HEK293 (cell line): ENCODE results near the gene GTPBP3.
A peak's percentile ranks its signal among the peaks of the same experiment; 100 is the strongest.

ENCODE experiments used
- CTCF ChIA-PET: fragments of 350-600 bp; formaldehyde crosslinking; extraction: SDS; loops from one replicate; lab custom pipeline; 2021; ENCODE audit warnings: antibody characterized with exemption; lab: Yijun Ruan, JAX
- POLR2A ChIA-PET: fragments of 300-600 bp; formaldehyde crosslinking; extraction: SDS; loops from one replicate; lab custom pipeline; 2020; ENCODE audit warnings: antibody characterized with exemption, inconsistent platforms; lab: Yijun Ruan, JAX
- H3K27ac ChIP-seq: fragments of 200-500 bp; sonication (Bioruptor generic); 2 replicates; pipeline ENCODE4 v1.5.1; 2014; ENCODE audit warnings: low read depth, low read length, control low read depth, inconsistent platforms; ENCODE audit errors: extremely low read depth
- H3K36me3 ChIP-seq, 2 experiments: fragments of 200-500 bp in 1 of 2; sonication (Bioruptor generic) in 1 of 2; 1 replicate in 1 of 2; 2 replicates in 1 of 2; pipeline ENCODE4 v1.5.1; 2014 to 2017; ENCODE audit warnings: inconsistent platforms in 2 of 2, low read length in 2 of 2; ENCODE audit not compliant: control insufficient read depth in 2 of 2, insufficient read depth in 1 of 2
- H3K4me1 ChIP-seq: fragments of 200-500 bp; sonication (Bioruptor generic); 2 replicates; pipeline ENCODE4 v1.5.1; 2014; ENCODE audit warnings: mild to moderate bottlenecking, low read length, inconsistent platforms; ENCODE audit not compliant: control insufficient read depth, insufficient read depth
- H3K4me3 ChIP-seq: 2 replicates; pipeline ENCODE4 v1.5.1; 2011; ENCODE audit warnings: low read depth, mild to moderate bottlenecking, control low read depth, low read length, moderate library complexity
- H3K9me3 ChIP-seq: fragments of 200-500 bp; sonication (Bioruptor generic); 2 replicates; pipeline ENCODE4 v1.5.1; 2014; ENCODE audit warnings: low read depth, low read length, inconsistent platforms; ENCODE audit not compliant: control insufficient read depth, insufficient read depth
- HOXA7 ChIP-seq: sonication (generic); formaldehyde crosslinking; IDR thresholded peaks from 2 replicates; pipeline ENCODE4 v1.8.1; 2022; ENCODE audit warnings: missing genetic modification reagents, borderline replicate concordance
- SCRT2 ChIP-seq: fragments of 450-650 bp; formaldehyde crosslinking; IDR thresholded peaks from 2 replicates; pipeline ENCODE4 v1.5.1; 2016; ENCODE audit warnings: missing biosample characterization, missing genetic modification characterization
- SETDB1 ChIP-seq: IDR thresholded peaks from one replicate; pipeline ENCODE4 v1.6.1; 2017; ENCODE audit warnings: mild to moderate bottlenecking, low read length, moderate library complexity, mixed read lengths; ENCODE audit not compliant: insufficient read length
- TSHZ1 ChIP-seq: fragments of 450-650 bp; formaldehyde crosslinking; IDR thresholded peaks from 2 replicates; pipeline ENCODE4 v1.5.1; 2016; ENCODE audit warnings: missing biosample characterization, missing genetic modification characterization, borderline replicate concordance
- ZBTB6 ChIP-seq: fragments of 450-650 bp; formaldehyde crosslinking; IDR thresholded peaks from 2 replicates; pipeline ENCODE4 v1.5.1; 2017; ENCODE audit warnings: missing biosample characterization, missing genetic modification characterization
- ZFP41 ChIP-seq: fragments of 450-650 bp; formaldehyde crosslinking; IDR thresholded peaks from 2 replicates; pipeline ENCODE4 v1.5.1; 2016; ENCODE audit warnings: missing biosample characterization, missing genetic modification characterization, borderline replicate concordance
- ZNF174 ChIP-seq: fragments of 450-650 bp; formaldehyde crosslinking; IDR thresholded peaks from 2 replicates; pipeline ENCODE4 v1.5.0; 2017; ENCODE audit warnings: missing biosample characterization, mild to moderate bottlenecking, missing genetic modification characterization
- ZNF19 ChIP-seq: fragments of 450-650 bp; formaldehyde crosslinking; IDR thresholded peaks from 2 replicates; pipeline ENCODE4; 2016; ENCODE audit warnings: missing biosample characterization, missing genetic modification characterization, low read depth
- ZNF248 ChIP-seq: fragments of 450-650 bp; formaldehyde crosslinking; IDR thresholded peaks from 2 replicates; pipeline ENCODE4 v1.5.1; 2017; ENCODE audit warnings: missing biosample characterization, missing genetic modification characterization
- ZNF26 ChIP-seq: fragments of 450-650 bp; formaldehyde crosslinking; IDR thresholded peaks from 2 replicates; pipeline ENCODE4 v1.5.1; 2016; ENCODE audit warnings: missing biosample characterization, missing genetic modification characterization
- ZNF292 ChIP-seq: fragments of 450-650 bp; formaldehyde crosslinking; IDR thresholded peaks from 2 replicates; pipeline ENCODE4 v1.5.1; 2016; ENCODE audit warnings: low read depth, missing biosample characterization, missing genetic modification characterization, borderline replicate concordance
- ZNF366 ChIP-seq: fragments of 450-650 bp; formaldehyde crosslinking; conservative IDR thresholded peaks from 2 replicates; pipeline ENCODE4 v1.5.1; 2016; ENCODE audit warnings: missing biosample characterization, missing genetic modification characterization
- ZNF391 ChIP-seq: fragments of 450-650 bp; formaldehyde crosslinking; IDR thresholded peaks from 2 replicates; pipeline ENCODE4 v1.5.1; 2016; ENCODE audit warnings: low read depth, missing biosample characterization, missing genetic modification characterization, borderline replicate concordance
- ZNF416 ChIP-seq: fragments of 450-650 bp; formaldehyde crosslinking; IDR thresholded peaks from 2 replicates; pipeline ENCODE4 v1.5.1; 2016; ENCODE audit warnings: missing biosample characterization, missing genetic modification characterization
- ZNF473 ChIP-seq: fragments of 450-650 bp; formaldehyde crosslinking; IDR thresholded peaks from 2 replicates; pipeline ENCODE4 v1.5.1; 2017; ENCODE audit warnings: missing biosample characterization, missing genetic modification characterization
- ZNF555 ChIP-seq: fragments of 450-650 bp; formaldehyde crosslinking; conservative IDR thresholded peaks from 2 replicates; pipeline ENCODE4 v1.5.1; 2017; ENCODE audit warnings: missing biosample characterization, mild to moderate bottlenecking, missing genetic modification characterization, inconsistent platforms
- ZNF600 ChIP-seq: fragments of 450-650 bp; formaldehyde crosslinking; IDR thresholded peaks from 2 replicates; pipeline ENCODE4 v1.5.1; 2016; ENCODE audit warnings: missing biosample characterization, missing genetic modification characterization
- ZNF623 ChIP-seq: fragments of 450-650 bp; formaldehyde crosslinking; IDR thresholded peaks from 2 replicates; pipeline ENCODE4 v1.5.1; 2016; ENCODE audit warnings: missing biosample characterization, missing genetic modification characterization
- ZNF624 ChIP-seq: fragments of 450-650 bp; formaldehyde crosslinking; IDR thresholded peaks from 2 replicates; pipeline ENCODE4 v1.5.1; 2017; ENCODE audit warnings: missing biosample characterization, missing genetic modification characterization
- ZNF658 ChIP-seq: fragments of 450-650 bp; formaldehyde crosslinking; IDR thresholded peaks from 2 replicates; pipeline ENCODE4; 2016; ENCODE audit warnings: missing biosample characterization, missing genetic modification characterization
- ZNF747 ChIP-seq: fragments of 450-650 bp; formaldehyde crosslinking; IDR thresholded peaks from 2 replicates; pipeline ENCODE4 v1.5.1; 2016; ENCODE audit warnings: missing biosample characterization, missing genetic modification characterization
- ZXDB ChIP-seq: fragments of 450-650 bp; formaldehyde crosslinking; IDR thresholded peaks from 2 replicates; pipeline ENCODE4 v1.5.1; 2016; ENCODE audit warnings: missing biosample characterization, missing genetic modification characterization
- TF ChIP-seq, protein P1 (sequence below): fragments of 450-650 bp; formaldehyde crosslinking; IDR thresholded peaks from 2 replicates; pipeline ENCODE4 v1.5.0; 2017; ENCODE audit warnings: missing biosample characterization, missing genetic modification characterization, borderline replicate concordance
- TF ChIP-seq, protein P2 (sequence below): fragments of 450-650 bp; formaldehyde crosslinking; IDR thresholded peaks from 2 replicates; pipeline ENCODE4 v1.5.1; 2017; ENCODE audit warnings: missing biosample characterization, missing genetic modification characterization

The GTPBP3 gene

DNA sequence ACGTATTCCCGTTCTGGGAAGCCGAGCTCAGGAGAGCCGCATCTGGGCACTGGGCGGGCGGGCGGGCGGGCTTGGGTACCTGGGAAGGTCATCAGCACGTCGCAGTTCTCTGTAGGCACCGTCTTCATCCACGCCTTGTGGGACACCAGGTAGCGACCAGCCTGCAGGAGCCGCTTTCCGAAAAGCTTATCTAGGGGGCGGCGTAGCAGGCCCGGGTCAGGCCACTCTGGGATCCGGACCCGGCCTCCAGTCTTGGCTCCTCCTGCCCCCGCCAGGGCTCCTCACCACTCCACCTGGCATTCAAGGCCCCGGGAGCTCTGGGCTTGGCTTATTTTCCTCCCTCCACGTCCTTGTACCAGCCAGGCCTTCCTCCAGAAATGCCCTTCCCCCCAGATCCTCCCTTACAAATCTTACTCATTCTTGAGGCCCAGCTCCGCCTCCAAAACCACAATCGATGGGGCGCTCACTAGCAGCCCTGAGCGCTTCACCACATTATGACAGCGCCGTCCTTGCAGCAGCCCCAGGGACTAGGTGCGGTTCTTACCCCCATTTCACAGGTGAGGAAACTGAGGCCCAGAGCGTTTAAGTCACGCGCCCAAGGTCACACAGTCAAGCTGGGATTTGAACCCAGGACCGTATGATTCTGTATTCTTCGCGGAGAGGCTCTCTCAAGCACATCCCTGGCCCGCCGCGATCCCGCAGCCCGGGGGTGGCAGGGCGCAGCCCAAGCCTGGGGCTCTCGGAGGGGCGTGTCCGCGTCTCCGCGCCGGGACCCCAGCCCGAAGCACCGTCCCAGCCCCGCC lies 3.5 kb upstream of the GTPBP3 start (continued):
- TF ChIP-seq TSHZ1 (tag by site-specific recombination): no peak
- no peak for TF ChIP-seq ZNF366 (tag by site-specific recombination)
- no peak for TF ChIP-seq ZNF416
- TF ChIP-seq ZNF174 (tag by site-specific recombination): no peak
- TF ChIP-seq, protein P1, sequence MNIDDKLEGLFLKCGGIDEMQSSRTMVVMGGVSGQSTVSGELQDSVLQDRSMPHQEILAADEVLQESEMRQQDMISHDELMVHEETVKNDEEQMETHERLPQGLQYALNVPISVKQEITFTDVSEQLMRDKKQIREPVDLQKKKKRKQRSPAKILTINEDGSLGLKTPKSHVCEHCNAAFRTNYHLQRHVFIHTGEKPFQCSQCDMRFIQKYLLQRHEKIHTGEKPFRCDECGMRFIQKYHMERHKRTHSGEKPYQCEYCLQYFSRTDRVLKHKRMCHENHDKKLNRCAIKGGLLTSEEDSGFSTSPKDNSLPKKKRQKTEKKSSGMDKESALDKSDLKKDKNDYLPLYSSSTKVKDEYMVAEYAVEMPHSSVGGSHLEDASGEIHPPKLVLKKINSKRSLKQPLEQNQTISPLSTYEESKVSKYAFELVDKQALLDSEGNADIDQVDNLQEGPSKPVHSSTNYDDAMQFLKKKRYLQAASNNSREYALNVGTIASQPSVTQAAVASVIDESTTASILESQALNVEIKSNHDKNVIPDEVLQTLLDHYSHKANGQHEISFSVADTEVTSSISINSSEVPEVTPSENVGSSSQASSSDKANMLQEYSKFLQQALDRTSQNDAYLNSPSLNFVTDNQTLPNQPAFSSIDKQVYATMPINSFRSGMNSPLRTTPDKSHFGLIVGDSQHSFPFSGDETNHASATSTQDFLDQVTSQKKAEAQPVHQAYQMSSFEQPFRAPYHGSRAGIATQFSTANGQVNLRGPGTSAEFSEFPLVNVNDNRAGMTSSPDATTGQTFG (tag by site-specific recombination): no peak
- 0 out of 2 replicates have a peak, but pooled peaks have one; percentile 59 for TF ChIP-seq ZNF391 (tag by site-specific recombination)
- no peak for TF ChIP-seq ZNF624 (tag by site-specific recombination)
- no peak for TF ChIP-seq ZNF292 (tag by site-specific recombination)
- TF ChIP-seq ZNF26 (tag by site-specific recombination): no peak
- TF ChIP-seq ZNF658 (tag by site-specific recombination): no peak

DNA sequence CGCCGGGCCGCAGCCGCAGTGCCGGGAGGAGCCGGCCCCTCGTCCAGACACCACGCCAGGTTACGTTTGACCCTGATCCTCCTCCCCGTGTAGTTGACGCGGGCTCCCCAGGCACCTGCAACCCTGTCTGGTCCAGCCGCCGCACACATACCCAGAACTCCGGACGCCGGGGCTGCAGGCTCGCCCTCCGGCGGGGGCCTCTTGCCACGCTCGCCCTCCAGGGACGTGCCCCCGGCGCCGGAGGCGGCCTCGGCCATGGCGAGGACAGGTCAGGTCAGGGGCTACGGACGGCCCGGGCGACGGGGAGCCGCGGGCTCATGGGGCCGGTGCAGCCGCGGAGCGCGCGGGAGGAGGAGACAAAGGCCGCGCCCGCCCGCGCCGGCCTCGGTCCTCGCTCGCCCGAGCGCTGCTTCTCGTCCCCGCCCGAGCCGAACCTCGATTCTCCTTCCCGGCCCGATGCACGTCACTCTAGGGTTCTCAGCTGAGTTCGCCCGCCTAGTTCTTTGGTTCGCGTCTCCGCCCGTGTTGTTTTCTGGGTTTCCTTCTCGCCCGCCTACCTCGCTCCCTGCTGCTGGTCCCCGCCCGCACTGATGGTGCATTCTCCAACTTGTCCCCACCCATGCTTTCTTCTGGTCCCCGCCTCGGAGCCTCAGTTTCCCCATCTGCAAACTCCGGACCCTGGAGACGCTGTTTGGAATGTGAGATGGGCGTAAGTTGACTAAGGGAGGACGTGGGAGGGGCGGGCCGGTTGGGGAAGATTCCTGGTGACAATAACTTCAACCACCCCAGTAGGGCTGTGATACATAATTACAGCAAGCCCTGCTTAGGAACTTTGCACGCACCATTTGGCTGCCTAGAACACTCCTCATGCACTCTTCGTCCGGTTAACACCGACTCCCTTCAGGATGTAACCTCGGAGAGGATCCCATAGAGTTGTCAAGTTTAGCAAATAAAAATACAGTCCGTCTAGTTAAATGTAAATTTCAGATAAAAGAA lies 2.6 kb upstream of the GTPBP3 start, which contains the start of gene ANO8:
TSS of gene ANO8 (minus strand) at position 442 of the 996 bp plus-strand sequence. CDS start at position 257, 185 bp downstream.
- peaks cover 0 to 31% of the 10 kb centered on the region in 2 experiments; a peak in 2 of 3 replicates for H3K36me3 ChIP-seq
- CTCF ChIA-PET: interaction anchor here (0.6 to 2.4 kb wide), 14 partner anchors 22 to 529 kb away, joined by 3 to 9 read pairs (median 3); partner anchors contain the start of gene MRPL34
- POLR2A ChIA-PET: interaction anchor here (0.7 to 7.6 kb wide), 6 partner anchors 11 to 85 kb away, joined by 3 to 64 read pairs (median 4); partner anchors contain the start of genes DDA1 and MVB12A
- TF ChIP-seq ZFP41 (tag by site-specific recombination): no peak
- TF ChIP-seq, protein P2, sequence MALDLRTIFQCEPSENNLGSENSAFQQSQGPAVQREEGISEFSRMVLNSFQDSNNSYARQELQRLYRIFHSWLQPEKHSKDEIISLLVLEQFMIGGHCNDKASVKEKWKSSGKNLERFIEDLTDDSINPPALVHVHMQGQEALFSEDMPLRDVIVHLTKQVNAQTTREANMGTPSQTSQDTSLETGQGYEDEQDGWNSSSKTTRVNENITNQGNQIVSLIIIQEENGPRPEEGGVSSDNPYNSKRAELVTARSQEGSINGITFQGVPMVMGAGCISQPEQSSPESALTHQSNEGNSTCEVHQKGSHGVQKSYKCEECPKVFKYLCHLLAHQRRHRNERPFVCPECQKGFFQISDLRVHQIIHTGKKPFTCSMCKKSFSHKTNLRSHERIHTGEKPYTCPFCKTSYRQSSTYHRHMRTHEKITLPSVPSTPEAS (tag by site-specific recombination): peak; percentile 69
- no peak for TF ChIP-seq SCRT2 (tag by site-specific recombination)
- TF ChIP-seq ZNF600 (tag by site-specific recombination): peak; percentile 96
- TF ChIP-seq HOXA7 (CRISPR knock-in tag): no peak
- TF ChIP-seq ZNF623 (tag by site-specific recombination): peak; percentile 62
- TF ChIP-seq ZXDB (tag by site-specific recombination): peak; percentile 96
- TF ChIP-seq ZNF19 (tag by site-specific recombination): no peak
- TF ChIP-seq ZNF473 (tag by site-specific recombination): peak; percentile 99
- no peak for TF ChIP-seq SETDB1
- TF ChIP-seq ZBTB6 (tag by site-specific recombination): peak; percentile 84
- TF ChIP-seq ZNF248 (tag by site-specific recombination): no peak
- TF ChIP-seq ZNF747: no peak
- no peak for TF ChIP-seq ZNF555 (tag by site-specific recombination)

More for the DNA sequence above, 2.6 kb upstream of the GTPBP3 start, which contains the start of gene ANO8:
- H3K4me3 ChIP-seq: peak within 1 kb of the TSS; percentile 72
- peaks cover 8% of the 10 kb centered on the region for H3K4me1 ChIP-seq
- H3K27ac ChIP-seq: peak within 1 kb of the TSS; percentile 57; the same call in 1 of the 2 replicates
- no peaks in the 10 kb centered on the region for H3K9me3 ChIP-seq
